Kidney (tissue), 14 donors: Measurements from ENCODE around the gene SESN1. TPM values are rescaled to one million over a fixed set of nuclear protein-coding genes. Genes with fewer than 3 reads are reported as not detected.

Source experiments
- DNase-seq, 5 donors: peaks; one replicate each; pipeline ENCODE4 v3.0.0-alpha.2; 2013 to 2020
- FAIRE-seq: peaks from 2 replicates; lab custom pipeline; 2012; peaks lifted over from hg19 to GRCh38; lab: Jason Lieb, UNC
- H3K27ac ChIP-seq, 2 donors: one replicate each; pipeline ENCODE4 v1.7.0; 2013; ENCODE audit warnings: low read depth in 2 of 2, low read length in 2 of 2, inconsistent platforms in 1 of 2
- H3K27me3 ChIP-seq: one replicate; pipeline ENCODE4 v1.7.1; 2013; ENCODE audit warnings: low read length, inconsistent platforms; ENCODE audit not compliant: control insufficient read depth, insufficient read depth
- H3K36me3 ChIP-seq, 3 donors: one replicate each; pipeline versions ENCODE4 v1.7.0 to v1.7.1; 2013; ENCODE audit warnings: low read length in 3 of 3, control low read depth in 1 of 3, inconsistent platforms in 1 of 3; ENCODE audit not compliant: insufficient read depth in 3 of 3, control insufficient read depth in 2 of 3
- H3K4me1 ChIP-seq, 3 donors: one replicate each; pipeline versions ENCODE4 v1.7.0 to v1.7.1; 2013; ENCODE audit warnings: low read length in 3 of 3, inconsistent platforms in 1 of 3, low read depth in 1 of 3; ENCODE audit not compliant: control insufficient read depth in 2 of 3, insufficient read depth in 2 of 3
- H3K4me3 ChIP-seq, 3 donors: one replicate each; pipeline versions ENCODE4 v1.7.0 to v1.8.1; 2013; ENCODE audit warnings: low read length in 3 of 3, control low read depth in 1 of 3, inconsistent platforms in 1 of 3
- H3K9ac ChIP-seq, 3 donors: one replicate each; pipeline versions ENCODE4 v1.7.0 to v1.7.1; 2013; ENCODE audit warnings: low read length in 3 of 3, control low read depth in 1 of 3, inconsistent platforms in 1 of 3
- H3K9me3 ChIP-seq, 3 donors: one replicate each; pipeline versions ENCODE4 v1.7.0 to v1.7.1; 2013; ENCODE audit warnings: low read length in 3 of 3, control low read depth in 1 of 3, inconsistent platforms in 1 of 3; ENCODE audit not compliant: control insufficient read depth in 2 of 3, insufficient read depth in 1 of 3
- CTCF ChIP-seq: IDR thresholded peaks from 3 replicates; pipeline ENCODE4 v1.5.1; 2012; ENCODE audit warnings: mild to moderate bottlenecking, moderate library complexity, borderline replicate concordance; ENCODE audit not compliant: insufficient read depth; ENCODE audit errors: extremely low read depth
- intact Hi-C: fragments of 100-400 bp; cut with DNase I; formaldehyde crosslinking; loops from one replicate; pipeline ENCODE4 v1.11.1; 2022
- polyA plus RNA-seq: library from polyadenylated mRNA; stranded (reverse); fragments of 350-450 nt; fragmentation: Illumina TruSeq; extraction: RNeasy Lipid Tissue Mini Kit (QIAGEN cat#74804); gene quantifications from one replicate; pipeline ENCODE4 v1.2.3, GENCODE V29; 2014; ENCODE audit warnings: low read depth, low replicate concordance; ENCODE audit not compliant: insufficient read depth
- total RNA-seq: library from RNA; stranded (reverse); fragmentation: NEBNext Ultra II Directional; extraction: Animal tissue kit (Norgen Biotek cat#: 25700); gene quantifications from one replicate; pipeline ENCODE4 v1.2.1, GENCODE V29; 2021
- donor health status: control.
- donor health status: control.
- donor health status: control.
- donor health status: control.
- donor health status: control.
- donor health status: DM: yes; HTN: yes; CAD: no.
- donor health status: Normal renal cell carcinoma (clear cell type).

Gene SESN1
- total and polyA plus RNA-seq, 2 donors from 2014 or later, result 14.8 to 26.0 TPM

DNA sequence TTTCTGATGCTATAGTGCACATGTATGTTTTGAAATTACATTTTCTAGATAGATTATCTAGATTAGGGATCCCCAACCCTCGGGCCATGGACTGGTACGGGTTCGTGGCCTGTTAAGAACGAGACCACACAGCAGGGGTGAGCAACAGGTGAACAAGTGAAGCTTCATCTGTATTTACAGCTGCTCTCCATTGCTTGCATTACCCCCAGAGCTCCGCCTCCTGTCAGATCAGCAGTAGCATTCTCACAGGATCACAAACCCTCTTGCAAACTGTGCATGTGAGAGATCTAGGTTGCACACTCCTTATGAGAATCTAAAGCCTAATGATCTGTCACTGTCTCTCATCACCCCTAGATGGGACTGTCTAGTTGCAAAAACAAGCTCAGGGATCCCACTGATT is 11.0 kb upstream of the SESN1 start:
- Histone ChIP-seq H3K9me3 (no peaks in the 10 kb centered on the region), H3K4me1 (no peaks in the 10 kb centered on the region), H3K9ac (no peak overlapping the region), H3K27ac (no peak overlapping the region), H3K36me3 (no peaks in the 10 kb centered on the region), H3K27me3 (no peaks in the 10 kb centered on the region), H3K4me3 (no peak overlapping the region)
- DNase-seq (no peak), FAIRE-seq (no peak)
- no peak for TF ChIP-seq CTCF
- intact Hi-C loops, result no loop called here

DNA sequence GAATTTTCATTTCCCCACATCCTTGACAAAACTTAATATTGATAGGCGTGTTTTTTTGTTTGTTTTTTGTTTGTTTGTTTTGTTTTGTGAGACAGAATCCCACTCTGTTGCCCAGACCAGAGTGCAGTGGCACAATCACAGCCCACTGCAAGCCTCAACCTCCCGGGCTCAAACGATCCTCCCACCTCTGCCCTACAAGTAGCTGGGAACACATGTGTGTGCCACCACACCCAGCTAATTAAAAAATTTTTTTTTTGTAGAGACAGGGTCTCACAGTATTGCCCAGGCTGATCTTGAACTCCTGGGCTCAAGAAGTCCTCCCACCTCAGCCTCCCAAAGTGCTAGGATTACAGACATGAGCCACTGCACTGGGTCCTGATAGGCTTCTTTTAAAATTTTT is 9.9 kb upstream of the SESN1 start:
- Histone ChIP-seq H3K36me3 (no peaks in the 10 kb centered on the region), H3K9me3 (no peaks in the 10 kb centered on the region), H3K9ac (no peak overlapping the region), H3K27me3 (no peaks in the 10 kb centered on the region), H3K4me1 (no peaks in the 10 kb centered on the region), H3K4me3 (no peak overlapping the region), H3K27ac (no peak overlapping the region)
- intact Hi-C loops, result no loop called here
- TF ChIP-seq CTCF, result no peak
- FAIRE-seq, result no peak
- DNase-seq, result no peak

- FAIRE-seq, result peak; percentile 69
- Histone ChIP-seq H3K4me1 (no peaks in the 10 kb centered on the region), H3K27me3 (no peaks in the 10 kb centered on the region), H3K9me3 (no peaks in the 10 kb centered on the region), H3K36me3 (no peaks in the 10 kb centered on the region), H3K9ac (no peak overlapping the region), H3K27ac (no peak overlapping the region), H3K4me3 (no peak overlapping the region)
- intact Hi-C loops, result no loop called here
- no peak for DNase-seq
- TF ChIP-seq CTCF, result no peak
Observed at GRCh38 chr6:109103942-109104341, 9.3 kb upstream of the SESN1 start.

GRCh38 chr6:109102762-109103161 is 8.1 kb upstream of the SESN1 start:
- no peak for TF ChIP-seq CTCF
- intact Hi-C loops, result no loop called here
- H3K9ac ChIP-seq, result no peak overlapping the region
- no peaks in the 10 kb centered on the region for H3K27me3 ChIP-seq
- H3K4me1 ChIP-seq, result no peaks in the 10 kb centered on the region
- H3K9me3 ChIP-seq, result no peaks in the 10 kb centered on the region
- no peak for DNase-seq
- no peak for FAIRE-seq
- no peak overlapping the region for H3K27ac ChIP-seq
- no peak overlapping the region for H3K4me3 ChIP-seq
- no peaks in the 10 kb centered on the region for H3K36me3 ChIP-seq
